GM19468 (cell line): ENCODE results near the gene SYCE3.
"Not testable (repeated sequence)": the region's sequence is repeated elsewhere in the genome, so short reads cannot be mapped to it uniquely, and the experiment has no call there.

Source experiments
- ATAC-seq: cut with Tn5 transposase; IDR thresholded peaks from one replicate; pipeline ENCODE4 v1.9.1; 2021; ENCODE audit warnings: mild to moderate bottlenecking, moderate library complexity, moderate number of reproducible peaks; ENCODE audit not compliant: unreplicated experiment; ENCODE audit errors: extremely low read depth

Gene SYCE3

DNA sequence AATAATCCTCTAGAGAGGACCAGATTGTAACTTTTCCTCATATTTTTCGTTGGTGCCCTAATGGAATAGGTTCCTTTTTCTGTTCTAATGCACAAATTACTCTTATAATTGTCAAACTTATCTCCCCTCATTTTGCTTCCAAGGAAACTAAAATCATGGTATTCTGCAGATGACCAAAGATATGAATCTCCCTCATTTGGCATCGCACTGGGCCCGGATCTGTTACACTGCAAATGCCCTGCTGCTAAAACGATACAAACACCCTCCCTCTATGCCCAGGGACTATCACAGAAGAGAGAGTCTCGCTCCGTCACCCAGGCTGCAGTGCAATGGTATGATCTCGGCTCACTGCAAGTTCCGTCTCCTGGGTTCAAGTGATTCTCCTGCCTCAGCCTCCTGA is 9.4 kb downstream of the SYCE3 start:
- ATAC-seq, result no peak

DNA sequence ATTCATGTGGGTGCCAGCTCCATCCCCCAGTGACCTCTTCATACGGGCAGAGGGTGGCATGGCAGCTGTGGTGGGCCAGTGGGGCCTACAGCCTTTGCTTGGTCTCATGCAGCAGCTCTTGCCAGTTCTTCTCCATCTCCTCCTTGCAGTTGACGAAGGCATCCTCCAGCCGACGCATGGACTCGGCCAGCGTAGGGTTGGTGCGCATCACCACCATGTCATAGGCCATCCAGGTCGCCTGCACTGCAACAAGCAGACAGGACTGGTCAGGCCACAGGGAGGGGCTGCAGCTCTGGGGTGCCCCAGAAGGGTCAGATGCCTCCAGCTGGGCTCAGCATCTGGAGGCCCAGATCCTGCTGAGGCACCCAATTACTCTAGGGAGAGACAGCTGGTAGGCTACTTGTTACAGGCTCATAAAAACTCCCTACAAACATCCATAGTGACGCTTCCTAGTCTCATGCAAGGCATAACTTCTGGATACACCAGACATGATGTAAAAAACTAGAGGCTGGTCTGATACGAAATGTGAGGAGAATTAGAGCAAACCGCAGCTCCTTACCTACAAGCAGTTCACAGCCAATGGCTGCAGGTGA is 11.5 kb downstream of the SYCE3 start:
- no peak for ATAC-seq

DNA sequence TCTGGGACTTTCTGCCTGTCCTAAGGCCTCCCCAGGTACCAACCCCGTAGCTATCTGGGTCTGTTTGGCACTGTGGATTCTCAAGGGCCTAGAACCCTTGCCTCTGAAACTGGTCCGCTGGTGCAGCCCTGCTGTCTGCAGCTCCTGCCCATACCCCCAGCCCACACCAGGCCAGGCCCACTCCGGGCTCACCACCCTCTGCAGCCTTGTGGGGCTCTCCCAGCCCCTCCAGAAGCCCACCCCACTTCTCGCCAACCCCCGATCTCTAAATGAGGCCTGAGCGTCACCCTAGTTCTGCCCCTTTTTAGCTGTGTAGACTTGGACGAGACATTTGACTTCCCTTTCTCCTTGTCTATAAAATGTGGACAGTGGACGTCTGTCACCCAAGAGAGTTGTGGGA is 12.3 kb downstream of the SYCE3 start:
- ATAC-seq, result no peak

DNA sequence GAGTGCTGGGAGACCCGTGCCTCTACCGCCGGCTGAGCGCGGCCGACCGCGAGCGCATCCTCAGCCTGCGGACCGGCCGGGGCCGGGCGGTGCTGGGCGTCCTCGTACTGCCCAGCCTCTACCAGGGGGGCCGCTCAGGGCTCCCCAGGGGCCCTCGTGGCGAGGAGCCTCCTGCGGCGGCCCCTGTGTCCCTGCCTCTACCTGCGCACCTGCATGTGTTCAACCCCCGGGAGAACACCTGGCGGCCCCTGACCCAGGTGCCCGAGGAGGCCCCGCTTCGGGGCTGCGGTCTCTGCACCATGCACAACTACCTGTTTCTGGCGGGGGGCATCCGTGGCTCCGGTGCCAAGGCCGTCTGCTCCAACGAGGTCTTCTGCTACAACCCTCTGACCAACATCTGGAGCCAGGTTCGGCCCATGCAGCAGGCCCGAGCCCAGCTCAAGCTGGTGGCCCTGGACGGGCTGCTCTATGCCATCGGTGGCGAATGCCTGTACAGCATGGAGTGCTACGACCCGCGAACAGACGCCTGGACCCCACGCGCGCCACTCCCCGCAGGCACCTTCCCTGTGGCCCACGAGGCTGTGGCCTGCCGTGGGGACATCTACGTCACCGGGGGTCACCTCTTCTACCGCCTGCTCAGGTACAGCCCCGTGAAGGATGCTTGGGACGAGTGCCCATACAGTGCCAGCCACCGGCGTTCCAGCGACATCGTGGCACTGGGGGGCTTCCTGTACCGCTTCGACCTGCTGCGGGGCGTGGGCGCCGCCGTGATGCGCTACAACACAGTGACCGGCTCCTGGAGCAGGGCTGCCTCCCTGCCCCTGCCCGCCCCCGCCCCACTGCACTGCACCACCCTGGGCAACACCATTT is 13.6 kb downstream of the SYCE3 start:
- no peak for ATAC-seq

DNA sequence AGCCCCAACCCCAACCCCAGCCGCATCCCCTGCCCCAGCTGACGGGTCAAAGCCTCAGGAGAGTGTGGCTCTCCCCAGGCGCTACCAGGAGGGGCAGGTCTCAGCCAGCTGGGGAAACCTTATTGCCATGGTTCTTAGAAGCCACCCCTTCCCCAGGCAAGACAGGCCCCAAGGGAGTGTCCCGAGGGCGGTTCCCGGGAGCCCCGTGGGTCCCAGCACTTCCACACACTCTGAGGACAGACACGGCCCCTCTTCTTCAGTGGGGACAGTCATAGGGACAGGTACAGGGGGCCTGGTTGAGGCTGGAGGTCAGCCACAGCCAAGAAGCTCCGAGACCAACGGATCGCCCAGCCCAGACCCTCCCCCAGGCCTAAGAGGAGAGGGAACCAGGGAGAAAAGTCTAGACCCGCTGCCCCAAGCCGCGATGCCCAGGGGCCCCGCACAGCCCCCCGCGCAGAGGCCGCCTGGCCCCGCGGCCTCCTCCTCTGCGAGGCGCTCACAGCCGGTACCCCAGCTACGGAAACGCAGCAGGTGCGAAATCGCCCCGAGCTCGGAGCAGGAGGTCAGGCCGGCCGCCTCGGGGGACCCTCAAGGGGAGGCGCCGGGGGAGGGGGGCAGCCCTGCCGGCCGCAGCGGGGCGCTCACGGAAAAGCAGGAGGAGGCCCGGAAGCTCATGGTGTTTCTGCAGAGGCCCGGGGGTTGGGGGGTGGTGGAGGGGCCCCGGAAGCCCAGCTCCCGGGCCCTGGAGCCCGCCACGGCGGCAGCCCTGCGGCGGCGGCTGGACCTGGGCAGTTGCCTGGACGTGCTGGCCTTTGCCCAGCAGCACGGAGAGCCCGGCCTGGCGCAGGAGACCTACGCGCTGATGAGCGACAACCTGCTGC is 14.4 kb downstream of the SYCE3 start:
- ATAC-seq, result no peak

DNA sequence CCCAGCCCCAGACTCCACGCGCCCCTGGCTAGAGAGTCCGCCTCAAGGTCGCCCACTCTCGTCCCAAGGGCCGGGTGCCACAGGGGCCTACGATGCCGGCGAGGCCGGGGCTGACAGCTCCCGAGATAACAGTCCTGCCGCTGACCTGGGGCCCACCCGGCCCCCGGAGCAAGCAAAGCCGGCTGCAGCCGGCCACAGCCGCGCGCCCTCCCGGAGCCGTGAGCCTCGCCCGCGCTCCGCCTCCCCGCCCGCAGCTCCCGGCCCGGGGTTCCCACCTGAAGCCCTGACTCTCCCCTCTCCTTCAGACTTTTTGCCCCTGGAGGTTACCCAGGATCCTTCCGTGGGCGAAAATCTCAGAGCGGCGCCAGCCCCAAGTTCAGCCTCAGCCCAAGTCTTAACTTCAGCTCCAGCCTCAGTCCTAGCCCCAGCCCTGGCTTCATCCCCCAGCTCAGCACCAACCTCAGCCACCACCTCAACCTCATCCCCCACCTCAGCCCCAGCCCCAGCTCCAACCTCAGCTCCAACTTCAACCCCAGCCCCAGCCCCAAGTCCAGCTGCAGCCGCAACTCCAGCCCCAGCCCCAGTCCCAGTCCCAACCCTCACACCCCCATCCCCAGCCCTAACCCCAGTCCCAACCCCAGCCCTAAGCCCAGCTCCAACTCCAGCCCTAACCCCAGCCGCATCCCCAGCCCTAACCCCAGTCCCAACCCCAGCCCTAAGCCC is 15.3 kb downstream of the SYCE3 start:
- ATAC-seq, result no peak

DNA sequence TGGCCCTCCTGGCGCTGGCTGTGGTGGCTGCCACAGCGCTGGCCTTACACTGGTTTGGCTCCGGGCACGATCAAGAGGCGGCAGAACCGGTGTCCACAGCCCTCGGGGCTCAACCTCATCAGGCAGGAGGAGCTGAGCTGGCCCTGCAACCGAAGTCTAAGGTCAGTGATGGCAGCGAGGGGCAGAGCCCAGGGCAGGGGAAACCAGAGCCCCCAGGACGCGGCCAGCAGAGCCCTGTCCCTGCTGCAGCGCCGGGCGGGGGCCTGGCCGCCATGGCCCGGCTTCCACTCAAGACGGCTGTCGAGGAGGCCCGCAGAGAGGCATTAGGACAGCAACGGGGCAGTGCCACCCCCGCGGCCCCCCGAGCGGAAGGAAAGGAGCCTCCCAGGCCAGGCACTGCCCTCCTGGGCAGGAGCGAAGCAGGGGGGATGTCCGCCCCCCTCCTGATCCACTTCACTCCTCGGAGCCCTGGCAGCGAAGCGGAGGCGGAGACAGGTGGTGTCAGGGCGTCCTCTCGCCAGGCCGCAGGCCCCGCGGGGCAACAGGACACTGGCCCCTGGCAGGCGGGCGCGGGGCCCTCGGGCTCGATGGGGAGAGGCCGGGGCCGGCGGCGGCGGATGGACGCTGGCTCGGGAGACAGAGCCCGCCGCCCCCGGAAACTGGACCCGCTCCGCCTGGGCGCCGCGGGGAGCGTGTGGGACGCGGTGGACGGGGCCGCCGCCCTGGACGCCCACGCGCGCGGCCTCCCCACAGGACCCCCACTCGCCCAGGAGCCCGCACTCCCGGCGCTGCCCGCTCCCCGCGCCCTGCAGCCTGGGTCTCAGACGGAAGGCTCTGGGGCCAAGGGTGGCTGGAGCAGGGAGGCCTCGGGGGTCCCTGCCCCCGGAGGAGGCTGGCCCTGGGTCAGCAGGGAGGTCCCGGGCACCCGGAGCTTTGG is 16.1 kb downstream of the SYCE3 start:
- no peak for ATAC-seq

DNA sequence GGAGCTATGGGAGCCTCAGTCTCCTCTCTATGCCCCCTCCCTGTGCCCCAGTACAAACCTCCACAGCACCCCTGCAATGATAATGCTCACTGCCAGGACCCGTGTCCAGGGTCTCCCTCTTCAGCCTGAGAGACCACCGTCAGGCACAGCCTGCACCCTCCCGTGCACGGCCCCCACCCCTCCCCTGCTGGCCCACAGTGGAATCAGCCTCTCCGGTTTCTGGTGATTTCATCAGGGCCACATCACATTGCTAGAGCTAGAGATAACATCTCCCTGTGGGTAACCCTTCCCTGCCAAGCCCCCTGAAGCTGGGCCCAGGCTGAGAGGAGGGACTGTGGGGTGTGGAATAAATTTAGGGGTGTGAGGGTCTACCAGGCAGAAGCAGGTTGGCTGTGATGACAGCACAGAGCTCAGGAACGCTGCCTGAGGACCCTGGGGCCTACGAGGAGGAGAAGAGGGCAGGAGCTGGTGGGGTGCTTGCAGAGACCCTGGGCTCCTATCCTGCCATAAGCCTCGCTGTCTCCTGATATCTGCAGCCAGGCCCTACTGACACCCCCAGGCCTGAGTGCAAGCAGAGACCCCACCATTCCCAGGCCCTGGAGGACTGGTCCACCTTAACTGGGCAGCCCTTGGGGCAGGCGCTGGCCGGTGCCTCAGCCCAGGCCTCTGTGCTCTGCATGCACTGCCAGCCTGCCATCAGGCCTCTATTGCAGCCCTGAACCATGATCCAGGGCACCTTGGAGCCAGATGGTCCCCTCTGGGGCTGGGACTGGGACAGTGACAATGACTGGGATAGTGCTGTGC is 17.0 kb downstream of the SYCE3 start, which contains the start of gene KLHDC7B:
Gene KLHDC7B, plus strand, starts transcription at position 378 of the 804 bp plus-strand sequence. Its CDS starts 345 bp downstream, at position 723.
- ATAC-seq, result no peak

DNA sequence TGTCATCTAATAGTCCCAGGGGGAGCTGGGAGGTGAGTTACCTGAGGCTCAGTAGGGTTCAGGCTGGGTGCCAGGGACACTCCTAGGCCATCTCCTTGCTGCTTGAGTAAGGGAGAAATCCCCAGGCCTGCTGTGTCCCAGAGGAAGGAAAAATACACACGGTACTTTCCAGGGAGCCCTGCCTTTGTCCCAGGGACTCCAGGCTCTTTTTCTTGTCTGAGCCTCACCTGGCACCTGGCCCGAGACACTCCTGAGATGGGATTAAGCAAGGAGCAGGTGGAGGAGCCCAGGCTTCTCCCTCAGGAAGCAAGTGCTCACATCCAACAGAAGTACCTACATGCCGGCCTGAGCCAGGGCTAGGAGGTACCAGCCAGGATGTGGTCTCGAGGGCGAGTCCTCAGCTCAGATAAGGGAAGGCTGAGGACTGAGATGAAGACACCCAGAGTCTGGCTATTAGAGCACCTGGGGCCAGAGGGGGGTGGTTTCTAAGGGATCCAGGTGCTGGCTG is 17.9 kb downstream of the SYCE3 start:
- ATAC-seq, result no peak

DNA sequence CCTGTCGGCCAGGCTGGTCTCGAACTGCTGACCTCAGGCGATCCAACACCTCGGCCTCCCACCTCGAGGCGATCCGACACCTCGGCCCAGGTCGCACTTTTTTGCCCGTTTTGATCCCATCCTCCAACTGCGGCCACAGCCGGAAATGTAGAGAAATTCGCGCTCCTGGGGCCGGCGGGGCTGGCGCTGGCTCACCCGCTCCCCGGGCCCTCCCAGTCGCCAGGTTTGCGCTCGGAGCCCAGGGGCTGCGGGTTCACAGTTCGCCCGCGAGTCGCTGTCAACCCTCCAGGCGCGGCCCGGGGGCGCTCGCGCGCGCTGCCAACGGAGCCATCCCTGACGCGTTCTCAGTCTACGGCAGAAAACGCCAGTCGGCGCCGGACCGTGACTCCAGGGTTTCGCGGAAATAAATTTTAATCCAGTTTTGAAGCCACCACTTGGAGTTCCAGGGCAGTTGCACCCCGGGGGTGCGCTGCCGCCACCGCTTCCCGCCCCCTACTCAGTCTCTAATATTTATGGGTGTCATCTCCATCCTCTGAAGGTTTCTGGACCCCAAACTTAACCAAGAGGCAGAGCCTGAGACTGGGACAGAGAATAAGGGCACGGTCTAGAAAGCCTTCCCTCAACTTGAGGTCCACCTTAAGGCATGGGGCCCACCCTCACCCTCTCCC is 18.5 kb downstream of the SYCE3 start:
- no peak for ATAC-seq

DNA sequence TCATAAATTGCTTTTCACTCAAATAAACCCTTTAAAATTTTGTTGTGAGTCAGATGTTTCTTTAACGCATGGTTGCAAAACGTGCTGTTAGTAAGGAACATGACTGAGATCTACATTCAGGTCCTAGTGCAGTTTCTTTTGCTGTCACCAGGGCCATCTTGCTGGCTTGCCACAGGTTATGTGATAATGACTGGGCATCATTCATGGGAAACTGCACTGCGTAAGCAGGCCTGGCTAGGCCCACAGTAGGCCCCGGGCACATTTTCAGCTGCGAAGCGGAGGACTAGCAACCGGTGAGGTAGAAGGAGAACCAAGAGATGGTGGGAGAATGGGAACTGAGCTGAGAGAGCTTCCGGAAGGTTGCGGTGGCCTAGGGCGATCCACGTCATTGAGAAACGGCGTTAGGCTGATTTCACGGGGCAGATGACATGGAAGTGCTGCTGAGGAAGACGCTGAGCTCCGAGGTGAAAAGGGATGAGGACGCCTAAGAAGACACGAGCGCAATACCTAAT is 20.2 kb downstream of the SYCE3 start:
- ATAC-seq, result no peak

DNA sequence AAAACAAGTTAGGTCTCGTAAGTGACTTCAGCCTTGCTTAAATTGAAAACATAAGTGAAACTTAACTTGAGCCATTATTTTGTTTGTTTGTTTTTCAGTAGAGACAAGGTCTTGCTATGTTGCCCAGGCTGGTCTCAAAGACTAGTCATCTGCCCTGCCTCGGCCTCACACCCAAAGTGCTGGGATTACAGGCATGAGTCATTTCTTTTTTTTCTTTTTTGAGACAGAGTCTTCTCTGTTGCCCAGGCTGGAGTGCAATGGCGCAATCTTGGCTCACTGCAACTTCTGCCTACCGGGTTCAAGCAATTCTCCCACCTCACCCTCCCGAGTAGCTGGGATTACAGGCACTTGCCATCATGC is 21.1 kb downstream of the SYCE3 start:
- not testable (repeated sequence) for ATAC-seq

DNA sequence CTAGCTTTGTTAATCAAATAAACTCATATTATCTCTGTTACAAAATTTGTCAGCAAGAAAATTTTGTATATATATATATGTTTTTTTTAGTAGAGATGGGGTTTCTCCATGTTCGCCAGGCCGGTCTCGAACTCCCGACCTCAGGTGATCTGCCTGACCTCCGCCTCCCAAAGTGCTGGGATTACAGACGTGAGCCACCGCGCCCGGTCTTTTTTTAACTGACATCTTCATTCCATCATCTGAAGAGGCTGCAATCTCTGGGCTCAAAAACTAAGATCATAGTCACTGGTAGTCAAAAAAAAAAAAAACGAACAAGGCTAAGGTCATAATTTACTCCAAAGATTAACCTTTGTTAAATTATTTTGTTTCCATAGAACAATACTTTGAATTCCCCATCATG is 22.3 kb downstream of the SYCE3 start:
- no peak for ATAC-seq

DNA sequence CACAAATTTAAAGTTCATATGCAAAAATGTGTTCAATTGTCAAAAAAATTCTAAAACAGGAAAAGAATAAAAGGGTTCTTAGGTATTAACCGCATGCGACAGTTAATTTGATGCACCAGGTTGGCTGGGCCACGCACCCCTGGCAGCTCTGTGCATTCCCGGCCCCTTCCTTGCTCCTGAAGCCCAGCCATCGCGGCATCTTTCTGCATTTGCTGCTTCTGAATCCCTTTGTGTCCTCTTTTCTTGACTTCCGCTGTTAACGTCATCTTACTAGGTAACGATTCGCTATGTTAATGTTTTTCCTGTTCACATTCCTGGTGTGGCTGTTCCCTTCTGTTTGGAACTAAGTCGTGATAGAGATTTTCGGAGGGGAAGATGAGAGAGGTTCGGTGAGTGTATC is 25.0 kb downstream of the SYCE3 start:
- ATAC-seq, result no peak

DNA sequence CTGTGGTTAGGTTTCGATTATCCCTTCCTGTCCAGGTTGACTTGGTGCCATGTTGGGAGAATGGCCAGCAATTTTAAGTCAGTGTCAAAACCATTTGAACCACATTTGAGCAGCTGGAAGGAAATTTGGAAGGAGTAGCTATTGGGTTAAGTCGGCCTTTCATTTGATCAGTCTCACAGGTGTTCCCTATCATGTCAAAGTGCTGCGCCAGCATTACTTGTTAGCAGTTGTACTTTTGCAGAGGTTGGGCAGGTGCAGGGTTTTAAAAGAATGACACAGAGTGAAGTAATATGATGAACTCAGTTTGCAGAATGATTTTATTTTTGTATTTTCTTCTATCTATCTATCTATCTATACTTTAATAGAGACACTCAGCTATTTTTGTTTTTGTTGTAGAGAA is 26.5 kb downstream of the SYCE3 start:
- no peak for ATAC-seq

DNA sequence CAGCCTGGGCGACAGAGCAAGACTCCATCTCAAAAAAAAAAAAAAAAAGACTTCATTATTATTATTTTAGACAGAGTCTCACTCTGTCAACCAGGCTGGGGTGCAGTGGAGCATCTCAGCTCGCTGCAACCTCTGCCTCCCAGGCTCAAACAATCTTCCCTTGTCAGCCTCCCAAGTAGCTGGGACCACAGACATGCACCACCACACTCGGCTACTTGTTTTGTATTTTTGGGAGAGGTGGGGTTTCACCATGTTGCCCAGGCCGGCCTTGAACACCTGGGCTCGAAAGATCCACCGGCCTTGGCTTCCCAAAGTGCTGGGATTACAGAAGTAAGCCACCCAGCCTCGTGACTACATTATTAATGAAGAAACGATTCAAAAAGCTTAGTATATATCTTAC is 27.6 kb downstream of the SYCE3 start:
- ATAC-seq, result no peak
